ENCODE measurements around the gene DSCAML1. TPM values are rescaled to one million over a fixed set of nuclear protein-coding genes. Genes with fewer than 3 reads are reported as not detected.

Gene DSCAML1
- total RNA-seq, 1 experiment from 2014 or later = 0.90 TPM

DNA sequence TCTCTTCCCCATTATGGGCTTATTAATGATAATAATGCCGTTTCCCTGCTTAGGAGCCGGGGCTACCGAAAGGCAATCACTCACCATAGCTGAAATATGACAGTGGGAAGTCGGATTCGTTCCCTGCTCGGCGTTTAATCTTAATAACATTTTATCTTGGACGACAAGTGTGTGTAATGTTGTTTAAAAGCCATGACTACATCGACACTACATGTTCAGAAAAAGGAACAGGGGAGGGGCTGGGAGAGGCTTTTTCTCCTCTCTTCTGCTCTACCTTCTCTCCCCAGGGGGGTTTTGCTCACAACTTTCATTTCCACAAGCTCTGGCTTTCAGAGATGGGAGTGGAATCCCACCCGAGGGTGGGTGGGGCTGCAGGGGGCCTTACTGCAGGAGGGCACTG lies 105.5 kb downstream of the DSCAML1 start:
- Mint-ChIP-seq H3K4me3 (no peak overlapping the region), H3K27me3 (ENCODE audit: low read depth) (no peaks in the 10 kb centered on the region), H3K9me3 (no peaks in the 10 kb centered on the region), H3K36me3 (no peaks in the 10 kb centered on the region), H3K4me1 (peaks cover 18% of the 10 kb centered on the region), H3K27ac (no peak overlapping the region)
- TF ChIP-seq, protein P1, sequence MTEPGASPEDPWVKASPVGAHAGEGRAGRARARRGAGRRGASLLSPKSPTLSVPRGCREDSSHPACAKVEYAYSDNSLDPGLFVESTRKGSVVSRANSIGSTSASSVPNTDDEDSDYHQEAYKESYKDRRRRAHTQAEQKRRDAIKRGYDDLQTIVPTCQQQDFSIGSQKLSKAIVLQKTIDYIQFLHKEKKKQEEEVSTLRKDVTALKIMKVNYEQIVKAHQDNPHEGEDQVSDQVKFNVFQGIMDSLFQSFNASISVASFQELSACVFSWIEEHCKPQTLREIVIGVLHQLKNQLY (CRISPR knock-in tag; IDR thresholded peaks at IDR 0.05) = no peak
- TF ChIP-seq ZNF396 (CRISPR knock-in tag; IDR thresholded peaks at IDR 0.05; ENCODE audit: borderline replicate concordance) (no peak), ELF4 (CRISPR knock-in tag; IDR thresholded peaks at IDR 0.05; ENCODE audit: low read depth) (no peak), MYBL2 (CRISPR knock-in tag; IDR thresholded peaks at IDR 0.05) (no peak), PRRX2 (CRISPR knock-in tag; IDR thresholded peaks at IDR 0.05) (no peak), NFATC4 (CRISPR knock-in tag; IDR thresholded peaks at IDR 0.05) (no peak), TP53 (CRISPR knock-in tag; IDR thresholded peaks at IDR 0.05) (no peak), ZNF138 (CRISPR knock-in tag; conservative IDR thresholded peaks at IDR 0.05) (no peak), MXD4 (CRISPR knock-in tag; IDR thresholded peaks at IDR 0.05; ENCODE audit: borderline replicate concordance) (no peak), JAZF1 (CRISPR knock-in tag; IDR thresholded peaks at IDR 0.05) (no peak), GABPB1 (CRISPR knock-in tag; IDR thresholded peaks at IDR 0.05) (no peak)
- TF ChIP-seq, protein P2, sequence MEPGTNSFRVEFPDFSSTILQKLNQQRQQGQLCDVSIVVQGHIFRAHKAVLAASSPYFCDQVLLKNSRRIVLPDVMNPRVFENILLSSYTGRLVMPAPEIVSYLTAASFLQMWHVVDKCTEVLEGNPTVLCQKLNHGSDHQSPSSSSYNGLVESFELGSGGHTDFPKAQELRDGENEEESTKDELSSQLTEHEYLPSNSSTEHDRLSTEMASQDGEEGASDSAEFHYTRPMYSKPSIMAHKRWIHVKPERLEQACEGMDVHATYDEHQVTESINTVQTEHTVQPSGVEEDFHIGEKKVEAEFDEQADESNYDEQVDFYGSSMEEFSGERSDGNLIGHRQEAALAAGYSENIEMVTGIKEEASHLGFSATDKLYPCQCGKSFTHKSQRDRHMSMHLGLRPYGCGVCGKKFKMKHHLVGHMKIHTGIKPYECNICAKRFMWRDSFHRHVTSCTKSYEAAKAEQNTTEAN (CRISPR knock-in tag; IDR thresholded peaks at IDR 0.05) = no peak
- TF ChIP-seq, protein P3, sequence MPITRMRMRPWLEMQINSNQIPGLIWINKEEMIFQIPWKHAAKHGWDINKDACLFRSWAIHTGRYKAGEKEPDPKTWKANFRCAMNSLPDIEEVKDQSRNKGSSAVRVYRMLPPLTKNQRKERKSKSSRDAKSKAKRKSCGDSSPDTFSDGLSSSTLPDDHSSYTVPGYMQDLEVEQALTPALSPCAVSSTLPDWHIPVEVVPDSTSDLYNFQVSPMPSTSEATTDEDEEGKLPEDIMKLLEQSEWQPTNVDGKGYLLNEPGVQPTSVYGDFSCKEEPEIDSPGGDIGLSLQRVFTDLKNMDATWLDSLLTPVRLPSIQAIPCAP (CRISPR knock-in tag; IDR thresholded peaks at IDR 0.05) = no peak
- TF ChIP-seq, protein P4, sequence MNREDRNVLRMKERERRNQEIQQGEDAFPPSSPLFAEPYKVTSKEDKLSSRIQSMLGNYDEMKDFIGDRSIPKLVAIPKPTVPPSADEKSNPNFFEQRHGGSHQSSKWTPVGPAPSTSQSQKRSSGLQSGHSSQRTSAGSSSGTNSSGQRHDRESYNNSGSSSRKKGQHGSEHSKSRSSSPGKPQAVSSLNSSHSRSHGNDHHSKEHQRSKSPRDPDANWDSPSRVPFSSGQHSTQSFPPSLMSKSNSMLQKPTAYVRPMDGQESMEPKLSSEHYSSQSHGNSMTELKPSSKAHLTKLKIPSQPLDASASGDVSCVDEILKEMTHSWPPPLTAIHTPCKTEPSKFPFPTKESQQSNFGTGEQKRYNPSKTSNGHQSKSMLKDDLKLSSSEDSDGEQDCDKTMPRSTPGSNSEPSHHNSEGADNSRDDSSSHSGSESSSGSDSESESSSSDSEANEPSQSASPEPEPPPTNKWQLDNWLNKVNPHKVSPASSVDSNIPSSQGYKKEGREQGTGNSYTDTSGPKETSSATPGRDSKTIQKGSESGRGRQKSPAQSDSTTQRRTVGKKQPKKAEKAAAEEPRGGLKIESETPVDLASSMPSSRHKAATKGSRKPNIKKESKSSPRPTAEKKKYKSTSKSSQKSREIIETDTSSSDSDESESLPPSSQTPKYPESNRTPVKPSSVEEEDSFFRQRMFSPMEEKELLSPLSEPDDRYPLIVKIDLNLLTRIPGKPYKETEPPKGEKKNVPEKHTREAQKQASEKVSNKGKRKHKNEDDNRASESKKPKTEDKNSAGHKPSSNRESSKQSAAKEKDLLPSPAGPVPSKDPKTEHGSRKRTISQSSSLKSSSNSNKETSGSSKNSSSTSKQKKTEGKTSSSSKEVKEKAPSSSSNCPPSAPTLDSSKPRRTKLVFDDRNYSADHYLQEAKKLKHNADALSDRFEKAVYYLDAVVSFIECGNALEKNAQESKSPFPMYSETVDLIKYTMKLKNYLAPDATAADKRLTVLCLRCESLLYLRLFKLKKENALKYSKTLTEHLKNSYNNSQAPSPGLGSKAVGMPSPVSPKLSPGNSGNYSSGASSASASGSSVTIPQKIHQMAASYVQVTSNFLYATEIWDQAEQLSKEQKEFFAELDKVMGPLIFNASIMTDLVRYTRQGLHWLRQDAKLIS (CRISPR knock-in tag; IDR thresholded peaks at IDR 0.05; ENCODE audit: borderline replicate concordance) = no peak
- TF ChIP-seq, protein P5, sequence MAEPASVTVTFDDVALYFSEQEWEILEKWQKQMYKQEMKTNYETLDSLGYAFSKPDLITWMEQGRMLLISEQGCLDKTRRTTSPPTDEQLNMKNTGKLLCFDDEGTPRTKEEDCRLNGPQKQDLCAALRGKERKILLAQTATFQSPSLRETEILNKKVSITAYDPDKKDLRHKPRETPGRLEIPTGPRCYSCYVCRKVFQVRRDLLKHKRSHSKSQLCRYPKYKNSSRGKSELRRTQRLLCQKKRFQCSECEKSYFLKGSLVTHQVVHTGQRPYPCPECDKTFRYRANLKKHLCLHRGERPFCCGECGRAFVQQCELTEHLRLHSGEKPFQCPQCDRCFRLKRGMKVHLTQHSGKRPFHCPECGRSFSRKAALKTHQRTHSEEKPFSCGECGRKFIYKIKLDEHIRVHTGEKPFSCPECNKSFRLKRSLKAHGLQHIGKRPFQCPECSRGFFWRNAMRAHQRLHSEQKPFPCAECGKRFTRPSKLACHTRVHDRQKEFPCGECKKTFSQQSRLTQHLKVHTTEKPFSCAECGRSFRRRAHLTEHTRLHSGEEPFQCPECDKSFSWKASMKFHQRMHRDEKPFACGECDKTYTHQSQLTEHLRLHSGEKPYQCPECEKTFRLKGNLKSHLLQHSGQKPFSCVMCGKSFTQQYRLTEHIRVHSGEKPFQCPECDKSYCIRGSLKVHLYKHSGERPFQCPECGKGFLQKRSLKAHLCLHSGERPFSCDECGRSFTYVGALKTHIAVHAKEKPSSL (CRISPR knock-in tag; conservative IDR thresholded peaks at IDR 0.05) = no peak
- TF ChIP-seq, protein P6, sequence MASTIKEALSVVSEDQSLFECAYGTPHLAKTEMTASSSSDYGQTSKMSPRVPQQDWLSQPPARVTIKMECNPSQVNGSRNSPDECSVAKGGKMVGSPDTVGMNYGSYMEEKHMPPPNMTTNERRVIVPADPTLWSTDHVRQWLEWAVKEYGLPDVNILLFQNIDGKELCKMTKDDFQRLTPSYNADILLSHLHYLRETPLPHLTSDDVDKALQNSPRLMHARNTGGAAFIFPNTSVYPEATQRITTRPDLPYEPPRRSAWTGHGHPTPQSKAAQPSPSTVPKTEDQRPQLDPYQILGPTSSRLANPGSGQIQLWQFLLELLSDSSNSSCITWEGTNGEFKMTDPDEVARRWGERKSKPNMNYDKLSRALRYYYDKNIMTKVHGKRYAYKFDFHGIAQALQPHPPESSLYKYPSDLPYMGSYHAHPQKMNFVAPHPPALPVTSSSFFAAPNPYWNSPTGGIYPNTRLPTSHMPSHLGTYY (CRISPR knock-in tag; IDR thresholded peaks at IDR 0.05) = no peak
- TF ChIP-seq, protein P7, sequence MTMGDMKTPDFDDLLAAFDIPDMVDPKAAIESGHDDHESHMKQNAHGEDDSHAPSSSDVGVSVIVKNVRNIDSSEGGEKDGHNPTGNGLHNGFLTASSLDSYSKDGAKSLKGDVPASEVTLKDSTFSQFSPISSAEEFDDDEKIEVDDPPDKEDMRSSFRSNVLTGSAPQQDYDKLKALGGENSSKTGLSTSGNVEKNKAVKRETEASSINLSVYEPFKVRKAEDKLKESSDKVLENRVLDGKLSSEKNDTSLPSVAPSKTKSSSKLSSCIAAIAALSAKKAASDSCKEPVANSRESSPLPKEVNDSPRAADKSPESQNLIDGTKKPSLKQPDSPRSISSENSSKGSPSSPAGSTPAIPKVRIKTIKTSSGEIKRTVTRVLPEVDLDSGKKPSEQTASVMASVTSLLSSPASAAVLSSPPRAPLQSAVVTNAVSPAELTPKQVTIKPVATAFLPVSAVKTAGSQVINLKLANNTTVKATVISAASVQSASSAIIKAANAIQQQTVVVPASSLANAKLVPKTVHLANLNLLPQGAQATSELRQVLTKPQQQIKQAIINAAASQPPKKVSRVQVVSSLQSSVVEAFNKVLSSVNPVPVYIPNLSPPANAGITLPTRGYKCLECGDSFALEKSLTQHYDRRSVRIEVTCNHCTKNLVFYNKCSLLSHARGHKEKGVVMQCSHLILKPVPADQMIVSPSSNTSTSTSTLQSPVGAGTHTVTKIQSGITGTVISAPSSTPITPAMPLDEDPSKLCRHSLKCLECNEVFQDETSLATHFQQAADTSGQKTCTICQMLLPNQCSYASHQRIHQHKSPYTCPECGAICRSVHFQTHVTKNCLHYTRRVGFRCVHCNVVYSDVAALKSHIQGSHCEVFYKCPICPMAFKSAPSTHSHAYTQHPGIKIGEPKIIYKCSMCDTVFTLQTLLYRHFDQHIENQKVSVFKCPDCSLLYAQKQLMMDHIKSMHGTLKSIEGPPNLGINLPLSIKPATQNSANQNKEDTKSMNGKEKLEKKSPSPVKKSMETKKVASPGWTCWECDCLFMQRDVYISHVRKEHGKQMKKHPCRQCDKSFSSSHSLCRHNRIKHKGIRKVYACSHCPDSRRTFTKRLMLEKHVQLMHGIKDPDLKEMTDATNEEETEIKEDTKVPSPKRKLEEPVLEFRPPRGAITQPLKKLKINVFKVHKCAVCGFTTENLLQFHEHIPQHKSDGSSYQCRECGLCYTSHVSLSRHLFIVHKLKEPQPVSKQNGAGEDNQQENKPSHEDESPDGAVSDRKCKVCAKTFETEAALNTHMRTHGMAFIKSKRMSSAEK (CRISPR knock-in tag; IDR thresholded peaks at IDR 0.05; ENCODE audit: borderline replicate concordance) = no peak
- POLR2A ChIA-PET = no interaction called here
- DNase-seq (ENCODE audit: low spot score) = no peak
- ATAC-seq = no peak
- CTCF ChIA-PET = interaction anchor here (0.8 kb wide), 1 partner anchor 116 kb away, joined by 3 read pairs; no protein-coding TSS in a partner anchor
